Adrenal gland (tissue), 5 donors: ENCODE measurements around the gene IL17RB.

ENCODE experiments used
- POLR2A ChIP-seq, 2 donors: fragments of 450-650 bp; IDR thresholded peaks; one replicate each; pipeline ENCODE4 v1.6.1; 2017; ENCODE audit warnings: antibody characterized with exemption in 2 of 2, mild to moderate bottlenecking in 2 of 2, moderate library complexity in 1 of 2
- TF ChIP-seq, protein P1 (sequence below), 6 experiments: fragments of 450-650 bp in 4 of 6; fragments of 200-600 bp in 2 of 6; sonication (generic) in 1 of 6; IDR thresholded peaks; 1 replicate in 5 of 6; 2 replicates in 1 of 6; pipeline versions ENCODE4 v1.5.1 to v1.8.0; 2016 to 2021; ENCODE audit warnings: antibody characterized with exemption in 6 of 6, mild to moderate bottlenecking in 2 of 6, moderate library complexity in 1 of 6
- donor health status: DM: no; HTN: no; CAD: no.

DNA sequence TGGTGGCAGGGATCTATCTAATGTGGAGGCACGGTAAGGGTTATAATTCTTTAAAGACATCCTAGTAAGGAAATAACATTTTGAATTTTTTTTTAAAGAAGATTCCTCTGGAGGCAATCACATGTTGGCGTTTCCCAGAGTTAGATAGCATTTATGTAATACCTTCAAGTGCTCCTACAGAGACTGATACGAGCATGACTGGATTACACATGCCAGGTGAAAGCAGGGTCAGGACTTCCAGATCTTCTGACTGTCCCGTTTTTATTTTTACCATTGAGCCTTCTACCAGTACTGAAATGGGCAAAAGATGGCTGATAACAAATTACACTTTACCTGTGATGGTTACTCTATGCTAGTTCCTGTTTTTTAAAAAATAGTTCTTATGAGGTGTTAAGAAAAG is 13.8 kb downstream of the IL17RB start:
- TF ChIP-seq, protein P1, sequence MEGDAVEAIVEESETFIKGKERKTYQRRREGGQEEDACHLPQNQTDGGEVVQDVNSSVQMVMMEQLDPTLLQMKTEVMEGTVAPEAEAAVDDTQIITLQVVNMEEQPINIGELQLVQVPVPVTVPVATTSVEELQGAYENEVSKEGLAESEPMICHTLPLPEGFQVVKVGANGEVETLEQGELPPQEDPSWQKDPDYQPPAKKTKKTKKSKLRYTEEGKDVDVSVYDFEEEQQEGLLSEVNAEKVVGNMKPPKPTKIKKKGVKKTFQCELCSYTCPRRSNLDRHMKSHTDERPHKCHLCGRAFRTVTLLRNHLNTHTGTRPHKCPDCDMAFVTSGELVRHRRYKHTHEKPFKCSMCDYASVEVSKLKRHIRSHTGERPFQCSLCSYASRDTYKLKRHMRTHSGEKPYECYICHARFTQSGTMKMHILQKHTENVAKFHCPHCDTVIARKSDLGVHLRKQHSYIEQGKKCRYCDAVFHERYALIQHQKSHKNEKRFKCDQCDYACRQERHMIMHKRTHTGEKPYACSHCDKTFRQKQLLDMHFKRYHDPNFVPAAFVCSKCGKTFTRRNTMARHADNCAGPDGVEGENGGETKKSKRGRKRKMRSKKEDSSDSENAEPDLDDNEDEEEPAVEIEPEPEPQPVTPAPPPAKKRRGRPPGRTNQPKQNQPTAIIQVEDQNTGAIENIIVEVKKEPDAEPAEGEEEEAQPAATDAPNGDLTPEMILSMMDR (IDR thresholded peaks at IDR 0.05): no peak
- no peak for TF ChIP-seq POLR2A (IDR thresholded peaks at IDR 0.05)
